Transverse colon (tissue), 3 donors: ENCODE results near the gene LMLN.

Experiments
- EP300 ChIP-seq: sonication (generic); formaldehyde crosslinking; IDR thresholded peaks from one replicate; pipeline ENCODE4 v1.6.1; 2017; ENCODE audit warnings: antibody characterized with exemption, low read depth
- POLR2AphosphoS5 ChIP-seq, 3 donors: sonication (generic); formaldehyde crosslinking; IDR thresholded peaks; one replicate each; pipeline ENCODE4 v1.6.1; 2016; ENCODE audit warnings: antibody characterized with exemption in 3 of 3

- no peak for TF ChIP-seq EP300
- no peak for TF ChIP-seq POLR2AphosphoS5 (IDR thresholded peaks at IDR 0.05)
Observed at GRCh38 chr3:198019115-198019514, 59.1 kb downstream of the LMLN start.
